Mucosa of rectum (tissue), 2 donors: ENCODE results near the gene ZDHHC1.

Experiments used
- H3K27ac ChIP-seq, 2 donors: one replicate each; pipeline ENCODE4 v1.7.0; 2013; ENCODE audit warnings: inconsistent platforms in 2 of 2, low read depth in 2 of 2, low read length in 2 of 2
- H3K27me3 ChIP-seq, 2 donors: one replicate each; pipeline ENCODE4 v1.7.0; 2013; ENCODE audit warnings: low read length in 2 of 2; ENCODE audit not compliant: control insufficient read depth in 2 of 2, insufficient read depth in 2 of 2
- H3K36me3 ChIP-seq, 2 donors: one replicate each; pipeline ENCODE4 v1.7.0; 2013; ENCODE audit warnings: low read length in 2 of 2; ENCODE audit not compliant: control insufficient read depth in 2 of 2, insufficient read depth in 2 of 2
- H3K4me1 ChIP-seq, 2 donors: one replicate each; pipeline ENCODE4 v1.7.0; 2013; ENCODE audit warnings: low read length in 2 of 2, mild to moderate bottlenecking in 1 of 2; ENCODE audit not compliant: control insufficient read depth in 2 of 2, insufficient read depth in 2 of 2
- H3K4me3 ChIP-seq, 2 donors: one replicate each; pipeline ENCODE4 v1.7.0; 2013; ENCODE audit warnings: low read length in 2 of 2
- H3K9ac ChIP-seq, 2 donors: one replicate each; pipeline ENCODE4 v1.7.0; 2013; ENCODE audit warnings: low read length in 2 of 2, low read depth in 1 of 2, mild to moderate bottlenecking in 1 of 2
- H3K9me3 ChIP-seq, 2 donors: one replicate each; pipeline ENCODE4 v1.7.0; 2013; ENCODE audit warnings: low read length in 2 of 2; ENCODE audit not compliant: control insufficient read depth in 2 of 2
- donor health status: healthy.
- donor health status: Normal muscosa, but diverticular disease.

ZDHHC1 gene, protein sequence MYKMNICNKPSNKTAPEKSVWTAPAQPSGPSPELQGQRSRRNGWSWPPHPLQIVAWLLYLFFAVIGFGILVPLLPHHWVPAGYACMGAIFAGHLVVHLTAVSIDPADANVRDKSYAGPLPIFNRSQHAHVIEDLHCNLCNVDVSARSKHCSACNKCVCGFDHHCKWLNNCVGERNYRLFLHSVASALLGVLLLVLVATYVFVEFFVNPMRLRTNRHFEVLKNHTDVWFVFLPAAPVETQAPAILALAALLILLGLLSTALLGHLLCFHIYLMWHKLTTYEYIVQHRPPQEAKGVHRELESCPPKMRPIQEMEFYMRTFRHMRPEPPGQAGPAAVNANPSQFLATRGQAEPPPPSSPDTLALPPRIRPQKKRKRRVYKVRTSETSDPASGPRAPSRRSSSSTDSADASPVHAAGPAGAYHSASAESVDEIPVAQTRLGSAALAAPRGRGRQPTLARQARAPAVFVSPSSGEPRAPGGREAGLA

DNA sequence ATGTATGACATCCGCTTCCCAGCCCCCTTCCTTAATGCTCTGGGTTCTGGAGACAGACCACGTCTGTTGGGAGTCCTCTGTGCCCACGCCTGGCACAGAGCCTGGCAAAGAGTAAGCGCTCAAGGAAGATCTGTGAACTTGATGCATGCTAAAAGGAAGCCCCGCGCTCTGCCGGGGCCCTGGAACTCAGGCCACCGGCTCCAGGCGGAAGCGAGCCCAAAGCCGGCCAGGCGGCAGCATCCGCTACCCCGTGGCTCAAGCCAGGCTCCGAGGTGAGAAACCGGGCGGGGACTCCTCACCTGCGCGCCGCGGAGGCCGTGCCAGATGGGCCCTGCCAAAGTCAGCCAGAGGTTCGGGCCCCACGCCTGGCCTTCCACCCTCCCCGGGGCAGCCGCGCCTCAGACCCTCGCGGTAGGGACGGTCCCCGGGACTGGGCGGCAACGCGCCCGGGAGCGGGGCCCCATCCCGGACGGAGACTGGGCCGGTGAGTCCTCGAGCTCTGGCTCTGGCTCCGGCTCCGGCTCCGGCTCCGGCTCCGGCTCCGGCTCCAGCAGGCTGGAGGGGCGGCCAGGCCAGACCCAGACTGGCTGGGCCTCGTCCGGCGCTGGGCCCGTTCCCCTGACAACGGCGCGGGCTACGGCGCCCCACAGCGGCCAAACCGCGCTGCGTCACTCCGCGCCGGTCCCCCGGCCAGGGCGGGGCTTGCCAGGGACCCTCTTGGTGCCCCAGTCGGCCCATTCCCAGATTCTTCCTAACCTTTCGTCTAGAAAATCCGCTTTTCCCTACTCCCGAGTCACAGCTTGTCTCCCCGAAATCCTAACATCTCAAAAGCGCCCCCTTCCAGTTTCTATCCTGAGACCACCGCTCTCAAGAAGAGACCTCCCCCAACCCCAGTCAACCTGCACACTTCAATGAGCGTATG lies at the start of gene ZDHHC1:
TSS of gene ZDHHC1 (minus strand) at position 606 of the 922 bp plus-strand sequence. CDS start 8,702 bp downstream, outside the sequence.
- peak within 1 kb of the TSS; percentile 70 to 81 for H3K9ac ChIP-seq
- no peaks in the 10 kb centered on the region for H3K36me3 ChIP-seq

DNA sequence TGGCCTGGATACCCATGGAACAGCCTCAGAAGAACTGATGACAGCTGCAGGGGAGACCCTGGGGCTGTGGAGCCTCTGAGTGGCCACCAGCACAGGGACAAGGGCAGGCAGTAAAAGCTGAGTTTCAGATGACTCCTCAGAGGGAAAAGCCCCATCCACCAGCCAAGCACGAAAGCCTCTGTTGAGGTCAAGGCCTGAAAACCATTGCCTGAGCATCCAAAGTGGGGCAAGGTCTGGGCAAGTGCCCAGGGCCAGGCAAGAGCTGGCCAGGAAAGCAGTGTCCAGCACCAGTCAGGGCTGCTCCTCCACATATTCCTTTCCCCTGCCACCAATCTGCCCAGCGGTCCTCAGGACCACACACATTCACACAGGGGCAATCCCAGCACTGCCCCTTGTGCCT lies 48.3 kb upstream of the ZDHHC1 start:
- peaks cover 57% of the 10 kb centered on the region in 2 donors for H3K4me1 ChIP-seq
- peak overlapping the region in 1 of 2 donors; percentile 53 for H3K9ac ChIP-seq
- H3K27me3 ChIP-seq = no peaks in the 10 kb centered on the region
- peaks cover 0 to 4% of the 10 kb centered on the region in 2 donors for H3K36me3 ChIP-seq
- peak overlapping the region; percentile 97 to 100 for H3K27ac ChIP-seq
- H3K4me3 ChIP-seq = no peak overlapping the region
- H3K9me3 ChIP-seq = no peaks in the 10 kb centered on the region

More for the DNA sequence above, at the start of gene ZDHHC1:
- peaks cover 3 to 11% of the 10 kb centered on the region in 2 donors for H3K4me1 ChIP-seq
- no peaks in the 10 kb centered on the region for H3K9me3 ChIP-seq
- peak within 1 kb of the TSS; percentile 67 to 75 for H3K4me3 ChIP-seq
- H3K27ac ChIP-seq = peak within 1 kb of the TSS; percentile 58 to 66
- H3K27me3 ChIP-seq = no peaks in the 10 kb centered on the region

DNA sequence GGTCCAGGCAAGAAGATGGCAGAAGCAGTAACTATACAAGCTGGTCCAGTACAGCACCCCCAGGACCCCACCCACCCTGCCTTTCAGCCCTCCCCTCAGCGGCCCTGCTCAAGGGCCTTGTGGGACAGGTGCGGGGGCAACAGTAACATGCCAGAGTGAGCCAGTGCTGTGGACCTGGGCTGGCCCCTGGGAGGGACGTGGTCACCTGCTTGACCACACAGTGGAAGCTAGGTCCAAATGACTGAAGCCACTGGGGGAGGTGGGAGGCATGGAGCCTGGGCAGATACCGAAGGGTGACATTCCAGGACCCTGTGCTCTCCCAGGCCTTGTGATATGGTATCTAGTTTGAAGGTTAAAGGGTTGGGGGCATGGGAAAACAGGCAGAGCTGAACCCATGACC lies 47.4 kb upstream of the ZDHHC1 start:
- no peaks in the 10 kb centered on the region for H3K27me3 ChIP-seq
- H3K9me3 ChIP-seq = no peaks in the 10 kb centered on the region
- peaks cover 0 to 6% of the 10 kb centered on the region in 2 donors for H3K36me3 ChIP-seq
- peaks cover 66% of the 10 kb centered on the region in 2 donors for H3K4me1 ChIP-seq
- no peak overlapping the region for H3K4me3 ChIP-seq
- H3K27ac ChIP-seq = peak overlapping the region; percentile 97 to 100
- H3K9ac ChIP-seq = peak overlapping the region; percentile 52 to 77

DNA sequence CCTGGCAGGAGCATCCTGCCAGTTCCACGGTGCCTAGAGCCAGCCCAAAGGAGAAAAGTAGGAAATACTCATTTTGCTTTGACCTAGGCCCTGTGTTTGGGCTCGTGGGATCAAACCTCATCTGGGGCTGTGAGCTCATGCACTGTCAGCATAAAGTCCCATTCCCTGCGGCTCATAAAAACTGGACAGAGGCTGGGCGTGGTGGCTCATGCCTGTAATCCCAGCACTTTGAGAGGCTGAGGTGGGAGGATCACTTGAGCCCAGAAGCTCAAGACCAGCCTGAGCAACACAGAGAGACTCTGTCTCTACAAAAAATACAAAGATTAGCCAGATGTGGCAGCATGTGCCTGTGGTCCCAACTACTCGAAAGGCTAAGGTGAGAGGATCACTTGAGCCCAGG lies 46.8 kb upstream of the ZDHHC1 start:
- Histone ChIP-seq H3K27ac (peak overlapping the region; percentile 97 to 100), H3K36me3 (peaks cover 0 to 6% of the 10 kb centered on the region in 2 donors), H3K9ac (peak overlapping the region; percentile 77 to 92), H3K4me1 (peaks cover 72 to 73% of the 10 kb centered on the region in 2 donors), H3K4me3 (peak overlapping the region in 1 of 2 donors; percentile 48), H3K27me3 (no peaks in the 10 kb centered on the region), H3K9me3 (no peaks in the 10 kb centered on the region)

DNA sequence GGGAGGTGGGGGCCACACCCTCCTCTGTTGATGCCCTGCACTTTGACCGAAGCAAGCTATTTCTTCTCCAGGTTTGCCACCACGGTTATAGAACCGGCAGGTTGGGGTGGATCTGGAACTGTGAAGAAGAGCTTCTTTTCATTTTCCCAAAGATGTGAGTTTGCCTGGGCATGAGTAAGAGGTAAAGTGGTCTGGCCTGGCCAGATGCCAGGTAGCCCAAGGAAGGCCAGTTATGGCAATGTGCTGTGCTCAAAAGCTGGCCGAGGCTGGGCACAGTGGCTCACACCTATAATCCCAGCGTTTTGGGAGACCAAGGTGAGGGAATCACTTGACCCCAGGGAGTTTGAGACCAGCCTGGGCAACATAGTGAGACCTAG lies 46.0 kb upstream of the ZDHHC1 start:
- no peaks in the 10 kb centered on the region for H3K9me3 ChIP-seq
- peaks cover 79 to 80% of the 10 kb centered on the region in 2 donors for H3K4me1 ChIP-seq
- H3K27ac ChIP-seq = peak overlapping the region; percentile 97 to 100
- H3K4me3 ChIP-seq = peak overlapping the region; percentile 8 to 48
- peaks cover 0 to 6% of the 10 kb centered on the region in 2 donors for H3K36me3 ChIP-seq
- peak overlapping the region; percentile 77 to 92 for H3K9ac ChIP-seq
- H3K27me3 ChIP-seq = no peaks in the 10 kb centered on the region

DNA sequence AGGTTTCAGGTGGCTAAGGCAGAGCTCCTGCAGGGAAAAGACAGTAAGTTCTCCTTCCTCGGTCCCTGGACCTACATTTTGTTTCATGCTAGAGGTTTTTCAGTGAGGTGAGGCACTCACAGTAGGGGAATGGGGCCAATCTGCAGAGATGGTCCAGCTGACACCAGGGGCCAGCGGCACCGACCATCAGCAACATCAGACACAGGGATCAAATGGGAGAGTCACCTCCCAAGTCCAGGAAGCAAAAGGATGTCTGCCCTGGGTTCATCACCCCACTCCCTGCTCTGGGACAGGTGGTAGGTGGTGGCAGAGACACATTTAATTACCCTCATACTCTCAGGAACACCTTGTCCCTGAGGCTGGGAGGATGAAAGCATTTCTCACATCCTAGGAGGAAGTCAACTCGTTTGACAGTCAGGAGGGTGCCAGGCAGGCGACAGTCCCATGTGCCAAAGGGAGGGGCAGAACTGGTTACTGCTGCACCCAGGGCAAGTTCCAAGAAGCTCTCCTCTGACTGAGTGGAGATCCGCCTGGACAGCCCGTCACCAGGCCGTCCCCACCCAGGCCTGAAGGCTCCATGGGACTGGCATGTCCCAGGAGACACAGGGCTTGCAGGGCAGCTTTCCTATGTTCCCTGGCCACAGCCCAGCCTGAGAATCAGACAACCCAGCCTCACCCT lies 45.5 kb upstream of the ZDHHC1 start:
- peak overlapping the region; percentile 90 to 92 for H3K9ac ChIP-seq
- no peaks in the 10 kb centered on the region for H3K27me3 ChIP-seq
- peaks cover 84 to 86% of the 10 kb centered on the region in 2 donors for H3K4me1 ChIP-seq
- H3K36me3 ChIP-seq = peaks cover 0 to 6% of the 10 kb centered on the region in 2 donors
- H3K4me3 ChIP-seq = peak overlapping the region; percentile 19 to 55
- peak overlapping the region; percentile 98 to 100 for H3K27ac ChIP-seq
- no peaks in the 10 kb centered on the region for H3K9me3 ChIP-seq

DNA sequence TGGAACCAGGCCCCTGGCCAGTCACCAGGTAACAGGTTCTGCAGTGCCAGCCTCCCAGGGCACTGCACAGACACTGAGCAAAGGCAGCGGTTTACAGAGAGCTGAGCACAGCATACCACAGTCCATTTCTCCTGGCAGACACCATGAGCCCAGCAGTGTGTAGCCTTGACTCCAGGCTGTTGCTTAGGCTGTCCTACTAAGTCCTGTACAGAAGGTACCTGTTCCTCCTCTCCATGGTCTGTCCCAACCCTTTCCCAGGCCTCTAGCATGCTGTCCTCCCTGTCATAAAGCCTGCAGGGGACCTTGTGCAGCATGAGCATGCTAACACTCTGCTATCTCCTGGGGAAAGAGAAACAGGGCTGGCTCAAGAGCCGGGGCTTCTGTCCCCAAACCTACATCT lies 44.7 kb upstream of the ZDHHC1 start:
- Histone ChIP-seq H3K36me3 (peaks cover 0 to 6% of the 10 kb centered on the region in 2 donors), H3K4me3 (peak overlapping the region; percentile 5 to 55), H3K9me3 (no peaks in the 10 kb centered on the region), H3K4me1 (peaks cover 90 to 92% of the 10 kb centered on the region in 2 donors), H3K27ac (peak overlapping the region; percentile 97 to 98), H3K27me3 (no peaks in the 10 kb centered on the region), H3K9ac (peak overlapping the region; percentile 90 to 92)

DNA sequence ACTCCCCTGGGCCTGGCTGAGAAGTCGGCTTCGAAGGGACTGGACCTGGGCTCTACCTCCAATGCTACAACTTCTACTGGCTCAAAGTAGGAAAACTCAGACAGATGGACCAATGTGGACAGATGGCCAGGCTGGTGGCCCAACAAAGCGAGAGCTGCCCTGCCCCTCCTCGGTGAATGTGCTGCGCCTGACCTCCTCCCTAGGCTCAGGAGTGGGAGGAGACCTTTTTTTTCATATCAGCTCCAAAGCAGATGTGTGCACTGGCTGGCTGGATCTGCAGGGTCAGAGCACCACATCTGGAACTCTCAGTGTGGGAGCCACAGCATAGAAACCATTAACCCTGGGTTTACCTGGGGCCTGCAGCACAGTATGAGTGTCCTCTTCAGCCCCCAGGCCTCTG lies 43.9 kb upstream of the ZDHHC1 start:
- no peaks in the 10 kb centered on the region for H3K9me3 ChIP-seq
- peak overlapping the region in 1 of 2 donors; percentile 38 for H3K4me3 ChIP-seq
- peaks cover 5 to 6% of the 10 kb centered on the region in 2 donors for H3K36me3 ChIP-seq
- H3K27me3 ChIP-seq = no peaks in the 10 kb centered on the region
- H3K27ac ChIP-seq = peak overlapping the region; percentile 97 to 98
- peaks cover 82 to 91% of the 10 kb centered on the region in 2 donors for H3K4me1 ChIP-seq
- H3K9ac ChIP-seq = peak overlapping the region; percentile 90 to 92

DNA sequence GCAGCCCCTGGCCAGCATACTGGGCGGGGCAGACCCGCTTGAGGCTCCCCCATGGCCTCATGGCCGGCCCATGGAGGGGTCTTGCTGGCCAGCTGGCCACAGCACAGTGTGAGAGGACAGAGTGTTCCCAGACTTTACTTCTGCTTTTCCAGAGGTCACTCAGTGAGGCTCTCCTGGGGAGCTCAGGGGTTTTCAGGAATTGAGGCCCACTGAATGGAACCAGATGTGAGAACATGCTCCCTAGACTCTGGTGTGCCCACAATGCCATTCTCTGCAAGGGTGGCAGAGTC lies 43.5 kb upstream of the ZDHHC1 start:
- H3K4me1 ChIP-seq = peaks cover 78 to 90% of the 10 kb centered on the region in 2 donors
- H3K9me3 ChIP-seq = no peaks in the 10 kb centered on the region
- peak overlapping the region; percentile 90 to 92 for H3K9ac ChIP-seq
- peak overlapping the region; percentile 4 to 38 for H3K4me3 ChIP-seq
- H3K27me3 ChIP-seq = no peaks in the 10 kb centered on the region
- H3K36me3 ChIP-seq = peaks cover 6% of the 10 kb centered on the region in 2 donors
- peak overlapping the region; percentile 97 to 98 for H3K27ac ChIP-seq
